ENCODE results near the gene SCNM1. TPM values are rescaled to one million over a fixed set of nuclear protein-coding genes. Genes with fewer than 3 reads are reported as not detected.
"Not testable (repeated sequence)": the region's sequence is repeated elsewhere in the genome, so short reads cannot be mapped to it uniquely, and the experiment has no call there.

Gene SCNM1
- total RNA-seq, 1 donor from 2014 or later: 44.9 TPM

- no peak for TF ChIP-seq CTCF (conservative IDR thresholded peaks at IDR 0.05; ENCODE audit: low read depth, low read length)
- no peak for DNase-seq (ENCODE audit: low read depth)
Observed at GRCh38 chr1:151176514-151177045, 10.6 kb downstream of the SCNM1 start.

DNA sequence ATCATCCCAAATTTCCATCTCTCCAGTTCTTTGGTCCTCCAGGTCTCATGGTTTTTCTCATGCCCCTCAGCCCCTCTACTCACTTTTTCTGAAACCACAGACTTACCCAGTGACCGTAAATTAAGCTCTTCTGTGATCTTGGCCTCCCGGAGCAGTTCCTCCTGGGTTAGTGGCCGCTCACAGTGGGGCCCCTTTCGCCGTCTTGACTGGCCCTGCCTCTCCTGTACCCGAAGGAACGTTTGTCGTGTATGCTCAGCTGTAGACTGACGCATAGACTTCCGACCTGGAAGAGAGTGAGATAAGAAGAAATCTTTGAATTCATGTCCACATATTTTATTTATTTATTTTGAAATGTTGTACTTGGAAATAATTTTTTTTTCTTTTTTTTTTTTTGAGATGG, 18.3 kb downstream of the SCNM1 start:
- TF ChIP-seq CTCF (conservative IDR thresholded peaks at IDR 0.05; ENCODE audit: low read depth, low read length): no peak
- no peak for DNase-seq (ENCODE audit: low read depth)

More at GRCh38 chr1:151176514-151177045, 10.6 kb downstream of the SCNM1 start:
- H3K4me3 ChIP-seq (ENCODE audit: low read depth, low read length): no peak overlapping the region

GRCh38 chr1:151187205-151187604, 21.3 kb downstream of the SCNM1 start:
- TF ChIP-seq CTCF (conservative IDR thresholded peaks at IDR 0.05; ENCODE audit: low read depth, low read length): no peak
- H3K4me3 ChIP-seq (ENCODE audit: low read depth, low read length): no peak overlapping the region
- no peak for DNase-seq (ENCODE audit: low read depth)

More for the DNA sequence above, 18.3 kb downstream of the SCNM1 start:
- no peak overlapping the region for H3K4me3 ChIP-seq (ENCODE audit: low read depth, low read length)

GRCh38 chr1:151188667-151189066, 22.7 kb downstream of the SCNM1 start:
- H3K4me3 ChIP-seq (ENCODE audit: low read depth, low read length): peak overlapping the region; percentile 83
- DNase-seq (ENCODE audit: low read depth): not testable (repeated sequence)

GRCh38 chr1:151189637-151190445, 23.9 kb downstream of the SCNM1 start, which contains the start of gene VPS72:
VPS72 (minus strand) TSS chr1:151190197; CDS start chr1:151190121, 76 bp downstream.
- no peak for DNase-seq (ENCODE audit: low read depth)
- TF ChIP-seq CTCF (conservative IDR thresholded peaks at IDR 0.05; ENCODE audit: low read depth, low read length): no peak

DNA sequence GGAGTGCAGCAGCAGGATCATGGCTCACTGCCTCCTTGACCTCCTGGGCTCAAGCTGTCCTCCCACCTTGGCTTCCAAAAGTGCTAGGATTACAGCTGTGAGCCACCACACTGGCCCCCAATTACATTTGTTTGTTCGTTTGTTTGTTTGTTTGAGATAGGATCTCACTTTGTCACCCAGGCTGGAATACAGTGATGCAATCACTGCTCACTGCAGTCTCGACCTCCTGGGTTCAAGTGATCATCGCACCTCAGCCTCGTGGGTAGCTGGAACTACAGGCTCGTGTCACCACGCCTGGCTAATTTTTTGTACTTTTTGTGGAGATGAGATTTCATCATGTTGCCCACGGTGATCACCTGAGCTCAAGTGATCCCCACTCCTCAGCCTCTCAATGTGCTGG, 26.1 kb downstream of the SCNM1 start:
- DNase-seq (ENCODE audit: low read depth): no peak
- TF ChIP-seq CTCF (conservative IDR thresholded peaks at IDR 0.05; ENCODE audit: low read depth, low read length): no peak
- no peak overlapping the region for H3K4me3 ChIP-seq (ENCODE audit: low read depth, low read length)

More at GRCh38 chr1:151189637-151190445, 23.9 kb downstream of the SCNM1 start, which contains the start of gene VPS72:
- H3K4me3 ChIP-seq (ENCODE audit: low read depth, low read length): peak within 1 kb of the TSS; percentile 83

DNA sequence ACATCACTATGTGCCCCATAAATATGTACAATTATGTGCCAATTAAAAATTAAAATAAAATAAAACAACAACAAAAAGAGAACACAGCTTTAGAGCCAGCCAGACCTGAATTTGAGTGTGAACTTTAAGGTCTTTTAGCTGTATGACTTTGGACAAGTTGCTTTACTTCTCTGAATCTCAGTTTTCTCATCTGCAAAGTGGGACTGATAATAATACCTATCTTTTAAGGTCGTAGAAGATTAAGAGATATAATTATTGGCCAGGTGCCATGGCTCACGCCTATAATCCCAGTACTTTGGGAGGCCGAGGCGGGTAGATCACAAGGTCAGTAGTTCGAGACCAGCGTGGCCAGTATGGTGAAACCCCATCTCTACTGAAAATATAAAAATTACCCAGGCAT, 27.4 kb downstream of the SCNM1 start:
- TF ChIP-seq CTCF (conservative IDR thresholded peaks at IDR 0.05; ENCODE audit: low read depth, low read length): no peak
- H3K4me3 ChIP-seq (ENCODE audit: low read depth, low read length): no peak overlapping the region
- no peak for DNase-seq (ENCODE audit: low read depth)
